ENCODE results near the gene PEX13. TPM values are rescaled to one million over a fixed set of nuclear protein-coding genes. Genes with fewer than 3 reads are reported as not detected.

PEX13 gene
- total and polyA plus RNA-seq, 9 donors = 12.4 to 28.1 (median 21.5) TPM

DNA sequence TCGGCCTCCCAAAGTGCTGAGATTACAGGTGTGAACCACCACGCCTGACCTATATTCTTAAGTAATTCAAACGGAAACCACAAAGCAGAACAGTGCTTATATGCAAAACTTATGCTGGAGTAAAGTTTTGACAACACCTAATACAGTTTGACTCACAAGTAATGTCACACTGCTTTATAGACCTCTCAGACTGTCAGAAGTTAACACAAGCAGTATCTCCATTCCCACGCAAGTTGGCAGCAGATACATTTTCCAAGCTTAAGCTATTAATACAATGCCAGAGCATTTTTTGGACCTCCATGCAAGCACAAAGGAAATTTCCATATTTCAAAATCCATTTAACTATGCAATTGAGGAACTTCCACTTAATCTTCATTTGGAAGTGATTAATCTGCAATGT lies 27.1 kb downstream of the PEX13 start:
- 62 to 67% (median 64%) methylated on average over 4 of the region's 4 CpGs for WGBS, 3 donors

GRCh38 chr2:61045226-61045625 lies 27.7 kb downstream of the PEX13 start:
- TF ChIP-seq POLR2A (IDR thresholded peaks at IDR 0.05) = no peak
- TF ChIP-seq EP300 (IDR thresholded peaks at IDR 0.05) = no peak
- TF ChIP-seq, protein P1, sequence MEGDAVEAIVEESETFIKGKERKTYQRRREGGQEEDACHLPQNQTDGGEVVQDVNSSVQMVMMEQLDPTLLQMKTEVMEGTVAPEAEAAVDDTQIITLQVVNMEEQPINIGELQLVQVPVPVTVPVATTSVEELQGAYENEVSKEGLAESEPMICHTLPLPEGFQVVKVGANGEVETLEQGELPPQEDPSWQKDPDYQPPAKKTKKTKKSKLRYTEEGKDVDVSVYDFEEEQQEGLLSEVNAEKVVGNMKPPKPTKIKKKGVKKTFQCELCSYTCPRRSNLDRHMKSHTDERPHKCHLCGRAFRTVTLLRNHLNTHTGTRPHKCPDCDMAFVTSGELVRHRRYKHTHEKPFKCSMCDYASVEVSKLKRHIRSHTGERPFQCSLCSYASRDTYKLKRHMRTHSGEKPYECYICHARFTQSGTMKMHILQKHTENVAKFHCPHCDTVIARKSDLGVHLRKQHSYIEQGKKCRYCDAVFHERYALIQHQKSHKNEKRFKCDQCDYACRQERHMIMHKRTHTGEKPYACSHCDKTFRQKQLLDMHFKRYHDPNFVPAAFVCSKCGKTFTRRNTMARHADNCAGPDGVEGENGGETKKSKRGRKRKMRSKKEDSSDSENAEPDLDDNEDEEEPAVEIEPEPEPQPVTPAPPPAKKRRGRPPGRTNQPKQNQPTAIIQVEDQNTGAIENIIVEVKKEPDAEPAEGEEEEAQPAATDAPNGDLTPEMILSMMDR (IDR thresholded peaks at IDR 0.05) = no peak
- WGBS, 3 donors = 36 to 41% (median 39%) methylated on average over 2 of the region's 2 CpGs
- no peak for DNase-seq
- intact Hi-C loops (cut with DNase I) = no loop called here
- H3K4me1 ChIP-seq (ENCODE audit: insufficient read depth) = peaks cover 5% of the 10 kb centered on the region
- H3K9me3 ChIP-seq = no peaks in the 10 kb centered on the region
- no peak overlapping the region for H3K4me3 ChIP-seq
- H3K27ac ChIP-seq = no peak overlapping the region
- no peaks in the 10 kb centered on the region for H3K27me3 ChIP-seq
- H3K36me3 ChIP-seq = no peaks in the 10 kb centered on the region

More for the DNA sequence above, 27.1 kb downstream of the PEX13 start:
- DNase-seq = no peak
- Histone ChIP-seq H3K4me1 (ENCODE audit: insufficient read depth) (peaks cover 5% of the 10 kb centered on the region), H3K9me3 (no peaks in the 10 kb centered on the region), H3K36me3 (no peaks in the 10 kb centered on the region), H3K27me3 (no peaks in the 10 kb centered on the region), H3K27ac (no peak overlapping the region), H3K4me3 (no peak overlapping the region)
- TF ChIP-seq, protein P1 (IDR thresholded peaks at IDR 0.05) = no peak
- TF ChIP-seq EP300 (IDR thresholded peaks at IDR 0.05) (no peak), POLR2A (IDR thresholded peaks at IDR 0.05) (no peak)
- intact Hi-C loops (cut with DNase I) = no loop called here

DNA sequence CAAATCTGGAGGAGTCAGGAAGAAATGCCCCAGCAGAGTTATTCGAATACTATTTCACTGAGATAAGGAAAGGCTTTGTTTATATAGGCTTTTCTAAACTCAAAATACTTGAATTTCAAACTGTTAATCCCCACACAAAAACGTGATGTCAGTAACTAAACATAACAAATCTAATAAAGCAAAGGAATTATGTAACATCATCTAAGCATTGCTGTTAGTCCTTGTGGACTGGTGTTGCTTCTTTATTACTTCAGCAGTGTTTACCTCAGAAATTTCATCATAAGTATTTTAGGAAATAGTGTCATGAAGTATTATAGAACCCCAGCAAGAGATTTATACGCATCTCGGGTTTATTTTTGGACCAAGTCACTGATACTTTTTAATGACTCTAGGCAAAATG lies 28.5 kb downstream of the PEX13 start:
- H3K4me1 ChIP-seq (ENCODE audit: insufficient read depth) = peaks cover 5% of the 10 kb centered on the region
- DNase-seq = no peak
- peak overlapping the region in 1 of 2 donors; percentile 2 for H3K27ac ChIP-seq
- 7 to 10% (median 9%) methylated on average over 4 of the region's 4 CpGs for WGBS, 3 donors
- no peaks in the 10 kb centered on the region for H3K27me3 ChIP-seq
- TF ChIP-seq, protein P1 (IDR thresholded peaks at IDR 0.05) = no peak
- no peak for TF ChIP-seq EP300 (IDR thresholded peaks at IDR 0.05)
- no peak for TF ChIP-seq POLR2A (IDR thresholded peaks at IDR 0.05)
- no peak overlapping the region for H3K4me3 ChIP-seq
- H3K36me3 ChIP-seq = no peaks in the 10 kb centered on the region
- intact Hi-C loops (cut with DNase I) = no loop called here
- no peaks in the 10 kb centered on the region for H3K9me3 ChIP-seq

GRCh38 chr2:61055557-61055956 lies 38.0 kb downstream of the PEX13 start:
- WGBS, 3 donors = 7 to 34% (median 16%) methylated on average over 2 of the region's 2 CpGs
- TF ChIP-seq EP300 (IDR thresholded peaks at IDR 0.05) (no peak), POLR2A (IDR thresholded peaks at IDR 0.05) (no peak)
- TF ChIP-seq, protein P1 (IDR thresholded peaks at IDR 0.05) = no peak
- DNase-seq = no peak
- Histone ChIP-seq H3K27me3 (no peaks in the 10 kb centered on the region), H3K36me3 (no peaks in the 10 kb centered on the region), H3K9me3 (no peaks in the 10 kb centered on the region), H3K27ac (no peak overlapping the region), H3K4me3 (no peak overlapping the region), H3K4me1 (ENCODE audit: insufficient read depth) (peaks cover 7% of the 10 kb centered on the region)
- intact Hi-C loops (cut with DNase I) = no loop called here
